ENCODE data around the gene LIN52.

Gene LIN52

DNA sequence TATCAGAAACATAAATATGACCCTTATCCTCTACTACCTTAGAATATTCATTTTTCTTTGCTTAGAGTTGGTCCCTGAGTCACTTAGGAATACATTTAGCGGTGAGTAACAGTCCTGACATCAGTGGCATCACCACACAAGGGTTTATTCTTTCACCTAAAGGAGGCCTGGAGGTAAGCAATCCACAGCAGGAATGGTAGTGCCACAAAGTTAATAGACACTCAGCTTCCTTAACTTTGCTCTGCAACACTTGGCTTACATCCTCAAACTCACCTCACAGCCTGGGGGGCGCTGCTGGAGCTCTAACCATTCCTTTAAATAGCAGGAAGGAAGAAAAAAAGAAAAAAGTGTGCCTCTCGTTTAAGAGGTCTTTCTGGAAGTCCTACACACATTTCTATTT, 36.5 kb upstream of the LIN52 start:
- Mint-ChIP-seq H3K9me3 (no peaks in the 10 kb centered on the region), H3K36me3 (ENCODE audit: low read depth) (no peaks in the 10 kb centered on the region), H3K4me1 (no peaks in the 10 kb centered on the region), H3K27me3 (ENCODE audit: low read depth, poor library complexity) (no peaks in the 10 kb centered on the region), H3K27ac (no peak overlapping the region), H3K4me3 (no peak overlapping the region)
- TF ChIP-seq, protein P1, sequence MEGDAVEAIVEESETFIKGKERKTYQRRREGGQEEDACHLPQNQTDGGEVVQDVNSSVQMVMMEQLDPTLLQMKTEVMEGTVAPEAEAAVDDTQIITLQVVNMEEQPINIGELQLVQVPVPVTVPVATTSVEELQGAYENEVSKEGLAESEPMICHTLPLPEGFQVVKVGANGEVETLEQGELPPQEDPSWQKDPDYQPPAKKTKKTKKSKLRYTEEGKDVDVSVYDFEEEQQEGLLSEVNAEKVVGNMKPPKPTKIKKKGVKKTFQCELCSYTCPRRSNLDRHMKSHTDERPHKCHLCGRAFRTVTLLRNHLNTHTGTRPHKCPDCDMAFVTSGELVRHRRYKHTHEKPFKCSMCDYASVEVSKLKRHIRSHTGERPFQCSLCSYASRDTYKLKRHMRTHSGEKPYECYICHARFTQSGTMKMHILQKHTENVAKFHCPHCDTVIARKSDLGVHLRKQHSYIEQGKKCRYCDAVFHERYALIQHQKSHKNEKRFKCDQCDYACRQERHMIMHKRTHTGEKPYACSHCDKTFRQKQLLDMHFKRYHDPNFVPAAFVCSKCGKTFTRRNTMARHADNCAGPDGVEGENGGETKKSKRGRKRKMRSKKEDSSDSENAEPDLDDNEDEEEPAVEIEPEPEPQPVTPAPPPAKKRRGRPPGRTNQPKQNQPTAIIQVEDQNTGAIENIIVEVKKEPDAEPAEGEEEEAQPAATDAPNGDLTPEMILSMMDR (IDR thresholded peaks at IDR 0.05), result no peak
- no peak for DNase-seq

GRCh38 chr14:74049876-74050495, 34.8 kb upstream of the LIN52 start:
- H3K36me3 Mint-ChIP-seq (ENCODE audit: low read depth), result peaks cover 4% of the 10 kb centered on the region
- no peaks in the 10 kb centered on the region for H3K4me1 Mint-ChIP-seq
- no peak overlapping the region for H3K4me3 Mint-ChIP-seq
- no peak overlapping the region for H3K27ac Mint-ChIP-seq
- TF ChIP-seq, protein P1 (IDR thresholded peaks at IDR 0.05), result no peak
- peaks cover 3% of the 10 kb centered on the region for H3K9me3 Mint-ChIP-seq
- DNase-seq, result no peak
- H3K27me3 Mint-ChIP-seq (ENCODE audit: low read depth, poor library complexity), result peaks cover 3% of the 10 kb centered on the region

DNA sequence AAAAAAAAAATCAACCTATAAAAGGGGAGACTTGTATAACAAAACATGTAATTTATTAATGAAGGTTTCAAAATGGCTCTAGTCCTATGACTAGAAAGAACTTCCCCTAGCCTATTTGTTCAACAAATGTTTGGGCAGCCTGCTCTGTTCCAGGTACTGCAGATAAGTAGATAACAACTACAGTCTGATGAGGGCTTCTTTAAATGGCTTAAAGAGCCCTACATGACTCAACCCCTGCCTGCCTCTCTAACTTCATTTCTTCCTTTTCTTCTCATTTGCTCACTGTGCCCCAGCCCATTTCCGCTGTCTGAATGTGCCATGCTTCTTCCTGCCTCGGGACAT, 22.0 kb upstream of the LIN52 start:
- no peaks in the 10 kb centered on the region for H3K27me3 Mint-ChIP-seq (ENCODE audit: low read depth, poor library complexity)
- H3K4me3 Mint-ChIP-seq, result no peak overlapping the region
- DNase-seq, result no peak
- H3K4me1 Mint-ChIP-seq, result no peaks in the 10 kb centered on the region
- H3K9me3 Mint-ChIP-seq, result no peaks in the 10 kb centered on the region
- H3K36me3 Mint-ChIP-seq (ENCODE audit: low read depth), result peaks cover 72% of the 10 kb centered on the region
- H3K27ac Mint-ChIP-seq, result no peak overlapping the region
- TF ChIP-seq, protein P1 (IDR thresholded peaks at IDR 0.05), result no peak

DNA sequence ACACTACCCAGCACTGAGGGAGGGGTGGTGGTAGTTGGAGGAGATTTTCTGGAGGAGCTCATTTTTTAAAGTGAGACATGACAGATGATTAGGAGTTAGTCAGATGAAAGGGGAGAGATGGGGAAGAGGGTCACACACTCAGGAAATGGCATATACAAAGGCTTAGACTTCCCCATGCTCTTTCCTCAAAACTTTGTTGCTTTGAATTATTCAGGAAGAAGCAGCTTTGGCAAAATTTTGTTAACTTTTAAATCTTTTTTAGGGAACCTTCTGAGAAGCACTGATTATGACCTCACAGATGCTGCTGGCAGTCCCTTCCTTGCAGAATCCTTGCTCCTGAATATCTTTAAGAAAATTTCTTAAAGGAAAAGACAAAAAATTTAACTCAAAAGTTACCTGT, 20.3 kb upstream of the LIN52 start:
- peaks cover 67% of the 10 kb centered on the region for H3K36me3 Mint-ChIP-seq (ENCODE audit: low read depth)
- no peaks in the 10 kb centered on the region for H3K9me3 Mint-ChIP-seq
- no peak overlapping the region for H3K4me3 Mint-ChIP-seq
- H3K4me1 Mint-ChIP-seq, result no peaks in the 10 kb centered on the region
- no peak overlapping the region for H3K27ac Mint-ChIP-seq
- no peak for DNase-seq
- TF ChIP-seq, protein P1 (IDR thresholded peaks at IDR 0.05), result no peak
- H3K27me3 Mint-ChIP-seq (ENCODE audit: low read depth, poor library complexity), result no peaks in the 10 kb centered on the region

DNA sequence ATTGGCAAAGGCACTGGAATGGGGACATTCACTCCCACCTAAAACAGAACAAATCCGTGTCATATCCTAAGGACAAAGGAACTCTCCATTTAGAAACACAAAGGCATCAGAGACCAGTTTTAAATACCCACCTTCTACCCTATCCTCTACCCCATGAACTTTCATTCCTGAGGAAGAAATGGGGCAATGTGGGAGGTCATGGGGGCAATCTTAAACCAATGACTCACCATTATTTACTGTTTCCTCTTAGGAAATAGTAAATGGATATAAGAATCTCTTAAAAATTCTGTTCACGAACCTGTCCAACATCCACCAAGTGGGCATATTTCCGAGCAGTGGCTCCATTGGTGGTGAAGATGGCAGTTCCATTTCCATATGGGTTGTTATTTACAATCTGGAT, 19.9 kb upstream of the LIN52 start:
- Mint-ChIP-seq H3K4me3 (no peak overlapping the region), H3K36me3 (ENCODE audit: low read depth) (peaks cover 65% of the 10 kb centered on the region), H3K27ac (no peak overlapping the region), H3K9me3 (no peaks in the 10 kb centered on the region), H3K27me3 (ENCODE audit: low read depth, poor library complexity) (no peaks in the 10 kb centered on the region), H3K4me1 (no peaks in the 10 kb centered on the region)
- TF ChIP-seq, protein P1 (IDR thresholded peaks at IDR 0.05), result no peak
- no peak for DNase-seq

- no peaks in the 10 kb centered on the region for H3K9me3 Mint-ChIP-seq
- H3K27me3 Mint-ChIP-seq (ENCODE audit: low read depth, poor library complexity), result no peaks in the 10 kb centered on the region
- H3K4me1 Mint-ChIP-seq, result no peaks in the 10 kb centered on the region
- TF ChIP-seq, protein P1 (IDR thresholded peaks at IDR 0.05), result no peak
- DNase-seq, result no peak
- no peak overlapping the region for H3K4me3 Mint-ChIP-seq
- no peak overlapping the region for H3K27ac Mint-ChIP-seq
- H3K36me3 Mint-ChIP-seq (ENCODE audit: low read depth), result peaks cover 62% of the 10 kb centered on the region
These were observed 18.8 kb upstream of the LIN52 start for GRCh38 chr14:74065746-74066575.
